Hepatocyte (in vitro differentiated cells): ENCODE data around the gene MAMDC2.

Experiments used
- EZH2 ChIP-seq: fragments of 200-600 bp; sonication (generic); IDR thresholded peaks from 2 replicates; pipeline ENCODE4 v1.6.1; 2016; ENCODE audit warnings: antibody characterized with exemption, mild to moderate bottlenecking, borderline replicate concordance
- TF ChIP-seq, protein P1 (sequence below): fragments of 200-600 bp; sonication (generic); IDR thresholded peaks from 2 replicates; pipeline ENCODE4 v1.5.1; 2016; ENCODE audit warnings: antibody characterized with exemption, mild to moderate bottlenecking; ENCODE audit not compliant: poor library complexity

GRCh38 chr9:70135176-70135575, 91.5 kb downstream of the MAMDC2 start:
- TF ChIP-seq, protein P1, sequence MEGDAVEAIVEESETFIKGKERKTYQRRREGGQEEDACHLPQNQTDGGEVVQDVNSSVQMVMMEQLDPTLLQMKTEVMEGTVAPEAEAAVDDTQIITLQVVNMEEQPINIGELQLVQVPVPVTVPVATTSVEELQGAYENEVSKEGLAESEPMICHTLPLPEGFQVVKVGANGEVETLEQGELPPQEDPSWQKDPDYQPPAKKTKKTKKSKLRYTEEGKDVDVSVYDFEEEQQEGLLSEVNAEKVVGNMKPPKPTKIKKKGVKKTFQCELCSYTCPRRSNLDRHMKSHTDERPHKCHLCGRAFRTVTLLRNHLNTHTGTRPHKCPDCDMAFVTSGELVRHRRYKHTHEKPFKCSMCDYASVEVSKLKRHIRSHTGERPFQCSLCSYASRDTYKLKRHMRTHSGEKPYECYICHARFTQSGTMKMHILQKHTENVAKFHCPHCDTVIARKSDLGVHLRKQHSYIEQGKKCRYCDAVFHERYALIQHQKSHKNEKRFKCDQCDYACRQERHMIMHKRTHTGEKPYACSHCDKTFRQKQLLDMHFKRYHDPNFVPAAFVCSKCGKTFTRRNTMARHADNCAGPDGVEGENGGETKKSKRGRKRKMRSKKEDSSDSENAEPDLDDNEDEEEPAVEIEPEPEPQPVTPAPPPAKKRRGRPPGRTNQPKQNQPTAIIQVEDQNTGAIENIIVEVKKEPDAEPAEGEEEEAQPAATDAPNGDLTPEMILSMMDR = no peak
- no peak for TF ChIP-seq EZH2
